ENCODE measurements around the gene EPHB2.
"Not testable (repeated sequence)": the region's sequence is repeated elsewhere in the genome, so short reads cannot be mapped to it uniquely, and the experiment has no call there.

EPHB2 gene

DNA sequence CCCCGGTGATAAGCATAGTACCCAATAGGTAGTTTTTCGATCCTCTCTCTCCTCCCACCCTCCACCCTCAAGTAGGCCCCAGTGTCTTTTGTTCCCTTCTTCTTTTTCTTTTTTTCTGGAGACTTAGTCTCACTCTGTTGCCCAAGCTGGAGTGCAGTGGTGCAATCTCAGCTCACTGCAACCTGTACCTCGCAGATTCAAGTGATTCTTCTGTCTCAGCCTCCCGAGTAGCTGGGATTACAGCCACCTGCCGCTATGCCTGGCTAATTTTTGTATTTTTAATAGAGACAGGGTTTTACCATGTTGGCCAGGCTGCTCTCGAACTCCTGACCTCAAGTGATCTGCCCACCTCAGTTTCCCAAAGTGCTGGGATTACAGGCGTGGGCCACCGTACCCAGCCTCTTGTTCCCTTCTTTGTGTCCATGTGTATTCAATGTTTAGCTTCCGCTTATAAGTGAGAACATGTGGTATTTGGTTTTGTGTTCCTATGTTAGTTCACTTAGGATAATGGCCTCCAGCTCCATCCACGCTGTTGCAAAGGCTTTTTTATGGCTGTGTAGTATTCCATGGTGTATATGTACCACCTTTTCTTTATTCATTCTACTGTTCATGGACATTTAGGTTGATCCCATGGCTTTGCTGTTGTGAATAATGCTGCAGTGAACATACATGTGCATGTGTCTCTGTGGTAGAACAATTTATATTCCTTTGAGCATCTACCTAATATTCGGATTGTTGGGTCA is 133.0 kb downstream of the EPHB2 start:
- DNase-seq = not testable (repeated sequence)

GRCh38 chr1:22844621-22845020 is 134.0 kb downstream of the EPHB2 start:
- DNase-seq = no peak

DNA sequence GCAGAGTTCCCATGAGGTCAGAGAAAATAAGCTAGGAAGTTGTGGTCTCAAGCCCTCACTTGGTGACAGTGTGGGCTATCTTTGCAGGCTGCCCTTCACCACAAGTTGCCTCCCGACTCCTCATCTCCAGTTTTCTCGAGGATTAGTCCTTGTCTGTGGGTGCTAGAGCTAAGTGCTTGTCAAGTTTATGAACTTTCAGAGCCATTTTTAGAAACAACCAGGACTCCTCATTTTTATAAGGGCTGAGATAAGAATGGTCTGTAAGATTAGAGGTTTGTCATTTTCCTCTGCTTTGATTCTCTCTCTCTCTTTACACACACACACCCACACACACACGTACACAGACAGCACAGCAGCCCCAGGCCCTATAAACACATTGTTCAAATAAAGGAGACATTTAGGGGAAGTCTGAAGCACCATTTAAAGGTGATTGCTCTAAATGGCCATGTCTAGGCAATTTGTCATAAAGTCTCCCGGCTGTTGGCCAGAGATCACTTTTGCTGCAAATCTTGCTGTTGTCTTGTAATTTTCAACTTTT is 134.8 kb downstream of the EPHB2 start:
- DNase-seq = no peak

DNA sequence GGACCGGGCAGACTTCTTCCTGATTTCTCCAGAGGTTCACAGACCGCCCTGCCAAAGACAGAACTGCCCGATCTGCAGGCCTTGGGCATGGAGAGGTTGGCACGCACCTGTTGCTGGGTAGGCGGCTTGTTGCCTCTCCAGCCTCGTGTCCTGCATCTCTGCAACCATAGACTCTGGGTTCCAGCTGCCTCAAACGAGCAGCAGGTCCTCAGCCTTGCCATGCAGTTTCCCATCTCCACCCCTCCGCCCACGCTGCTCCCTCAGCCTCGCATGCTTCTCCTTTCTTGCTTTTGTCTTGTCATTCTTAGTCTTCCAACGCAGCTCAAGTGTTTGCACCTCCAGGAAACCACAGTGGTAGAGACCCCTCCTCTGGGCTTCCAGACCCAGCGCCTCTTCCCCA is 135.8 kb downstream of the EPHB2 start:
- no peak for DNase-seq

DNA sequence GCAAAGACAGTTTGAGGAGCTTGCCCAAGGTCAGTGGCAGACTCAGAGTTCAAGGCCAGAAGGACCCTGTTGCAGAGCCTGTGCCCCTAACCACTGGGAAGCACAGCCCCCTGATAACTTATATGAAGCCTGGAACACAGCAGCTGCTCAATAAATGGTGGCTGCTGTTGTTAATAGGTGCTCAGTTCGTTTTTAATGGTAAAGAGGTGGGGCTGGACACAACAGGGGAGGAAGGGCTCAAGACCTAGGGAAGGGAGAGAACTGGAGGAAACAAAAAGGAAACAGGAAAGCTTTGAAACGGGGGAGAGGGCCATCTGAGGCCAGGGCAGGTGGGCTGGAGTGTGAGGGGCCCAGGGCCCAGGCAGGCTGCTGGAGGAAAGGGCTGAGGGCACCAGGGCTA is 136.6 kb downstream of the EPHB2 start:
- no peak for DNase-seq

- DNase-seq = no peak
Observed at GRCh38 chr1:22847709-22848108, 137.1 kb downstream of the EPHB2 start.

DNA sequence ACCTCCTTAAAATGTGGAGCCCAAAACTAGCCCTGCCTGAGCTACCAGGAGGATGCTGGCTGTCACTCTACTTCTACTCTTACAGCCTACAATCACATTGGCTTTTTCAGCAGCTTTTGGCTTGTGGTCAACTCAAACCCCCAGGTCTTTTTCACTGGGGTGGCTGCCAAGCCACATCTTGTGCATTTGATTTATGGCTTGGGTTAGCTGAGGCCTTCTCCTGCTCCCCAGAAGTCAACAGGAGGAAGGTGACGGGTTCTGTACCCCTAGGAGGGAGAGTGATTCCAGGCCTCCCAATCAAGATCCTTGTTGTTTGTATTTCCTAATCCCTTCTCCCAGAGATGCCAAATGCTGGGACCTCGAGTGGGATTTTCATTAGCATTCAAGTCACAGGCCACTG is 137.8 kb downstream of the EPHB2 start:
- DNase-seq = peak; percentile 16

- DNase-seq = no peak
Observed at GRCh38 chr1:22849770-22850169, 139.1 kb downstream of the EPHB2 start.

DNA sequence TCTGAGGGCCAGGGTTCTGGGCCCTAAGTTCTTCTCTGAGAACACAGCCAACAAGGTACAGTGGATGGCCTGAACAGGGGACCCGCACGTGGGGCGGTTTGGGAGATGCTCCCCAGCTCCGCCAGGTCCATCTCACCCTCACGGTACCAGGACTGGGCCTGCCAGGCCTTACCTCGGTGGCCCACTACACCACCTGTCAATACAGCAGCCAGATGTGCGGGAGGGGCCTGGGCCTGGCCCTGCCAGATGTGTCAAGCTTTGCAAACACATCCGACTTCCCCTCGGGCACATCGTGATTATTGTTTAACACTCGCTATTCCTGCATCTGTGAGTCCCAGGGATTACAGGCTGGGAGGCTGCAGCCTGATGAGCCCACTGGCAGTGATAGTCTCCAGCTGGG is 139.6 kb downstream of the EPHB2 start:
- DNase-seq = no peak

- no peak for DNase-seq
Observed at GRCh38 chr1:22850681-22851080, 140.0 kb downstream of the EPHB2 start.

GRCh38 chr1:22851517-22851916 is 140.9 kb downstream of the EPHB2 start:
- no peak for DNase-seq

DNA sequence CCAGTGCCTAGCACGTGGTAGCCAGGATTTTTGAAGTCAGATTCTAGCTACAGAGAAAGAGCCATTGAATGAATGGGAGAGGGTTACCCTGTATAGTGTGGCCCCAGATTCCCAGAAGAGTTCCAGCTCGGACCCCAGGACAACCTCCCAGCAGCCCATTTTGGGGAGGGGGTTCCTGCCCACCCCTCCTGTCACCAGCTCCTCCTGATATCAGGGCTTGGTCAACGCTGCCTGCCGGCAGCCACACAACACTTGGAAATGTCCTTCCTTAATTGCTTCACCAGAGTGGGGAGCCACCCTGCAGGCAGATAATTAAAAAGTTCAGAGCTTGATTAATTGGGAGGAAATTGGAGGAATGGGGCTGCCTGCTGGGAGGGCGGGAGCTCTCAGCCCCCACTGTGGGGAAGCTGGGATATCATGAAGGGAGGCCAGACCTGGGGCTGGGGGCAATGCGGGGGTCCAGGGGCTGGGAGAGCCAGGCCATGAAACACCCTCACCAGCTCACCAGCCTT is 141.6 kb downstream of the EPHB2 start:
- no peak for DNase-seq

- DNase-seq = no peak
Observed at GRCh38 chr1:22853651-22854185, 143.1 kb downstream of the EPHB2 start.

GRCh38 chr1:22854688-22855565 is 144.3 kb downstream of the EPHB2 start:
- no peak for DNase-seq

DNA sequence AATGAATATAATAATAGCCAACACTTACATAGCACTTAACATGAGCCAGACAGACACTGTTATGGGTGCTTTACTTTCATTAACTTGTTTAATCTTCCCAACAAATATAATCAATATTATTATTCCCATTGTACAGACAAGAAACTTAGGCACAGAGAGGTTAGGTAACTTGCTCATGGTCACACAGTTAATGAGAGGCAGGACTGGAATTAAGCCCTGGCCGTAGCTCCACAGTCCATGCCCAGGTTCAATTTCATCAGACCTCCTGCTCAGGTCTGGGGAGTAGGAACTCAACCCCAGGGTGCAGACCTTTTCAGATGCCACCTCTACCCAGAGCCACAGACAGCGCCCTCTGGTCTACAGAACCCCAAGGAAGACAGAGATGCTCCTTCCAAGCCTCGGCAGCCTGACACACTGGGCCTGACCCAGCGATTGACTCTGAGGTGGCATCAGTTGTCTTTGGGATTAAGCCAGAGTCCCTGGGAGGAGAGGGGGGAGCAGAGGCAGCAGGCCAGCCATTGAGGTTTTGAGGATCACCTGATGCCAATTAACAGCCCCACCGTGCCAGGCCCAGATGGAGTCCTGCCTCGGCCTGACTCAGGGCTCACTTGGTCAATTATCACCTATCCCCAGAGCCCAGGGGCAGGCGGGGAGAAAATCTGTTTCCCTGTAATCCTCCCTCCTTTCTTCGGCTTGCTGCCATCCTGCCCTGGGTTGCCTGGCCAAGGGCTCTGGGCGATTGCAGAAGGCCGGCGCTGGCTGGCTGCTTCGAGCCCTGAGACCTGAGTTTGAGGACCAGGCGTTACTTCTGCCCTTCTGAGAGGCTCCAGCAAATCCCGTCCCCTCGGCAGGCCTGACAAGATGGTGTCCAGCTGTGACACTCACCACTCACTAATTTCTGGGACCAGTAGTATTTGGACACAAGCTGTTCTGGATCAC is 145.3 kb downstream of the EPHB2 start:
- DNase-seq = peak; percentile 95

- DNase-seq = no peak
Observed at GRCh38 chr1:22857661-22858060, 147.0 kb downstream of the EPHB2 start.

DNA sequence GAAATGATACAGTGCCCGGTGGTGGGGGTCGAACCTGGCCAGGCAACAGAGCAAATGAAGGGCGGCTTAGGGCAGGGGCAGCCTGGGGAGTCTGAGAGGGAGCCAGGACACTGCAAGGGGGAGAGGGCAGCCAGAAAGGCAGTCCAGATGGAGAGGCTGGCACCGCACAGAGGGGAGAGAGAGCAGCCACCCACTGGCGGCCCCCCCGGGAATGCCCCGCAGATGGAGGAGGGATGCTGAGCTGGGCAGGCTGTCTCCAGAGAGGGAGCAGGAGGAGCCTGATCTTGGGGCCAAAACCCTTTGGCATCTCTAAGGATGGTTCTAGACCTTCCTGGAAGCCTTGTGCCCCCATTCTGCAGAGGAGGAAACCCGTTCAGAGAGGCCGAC is 149.8 kb downstream of the EPHB2 start:
- peak; percentile 61 for DNase-seq

GRCh38 chr1:22860883-22861385 is 150.3 kb downstream of the EPHB2 start:
- no peak for DNase-seq

- peak; percentile 36 for DNase-seq
Observed at GRCh38 chr1:22861764-22862440, 151.3 kb downstream of the EPHB2 start.

DNA sequence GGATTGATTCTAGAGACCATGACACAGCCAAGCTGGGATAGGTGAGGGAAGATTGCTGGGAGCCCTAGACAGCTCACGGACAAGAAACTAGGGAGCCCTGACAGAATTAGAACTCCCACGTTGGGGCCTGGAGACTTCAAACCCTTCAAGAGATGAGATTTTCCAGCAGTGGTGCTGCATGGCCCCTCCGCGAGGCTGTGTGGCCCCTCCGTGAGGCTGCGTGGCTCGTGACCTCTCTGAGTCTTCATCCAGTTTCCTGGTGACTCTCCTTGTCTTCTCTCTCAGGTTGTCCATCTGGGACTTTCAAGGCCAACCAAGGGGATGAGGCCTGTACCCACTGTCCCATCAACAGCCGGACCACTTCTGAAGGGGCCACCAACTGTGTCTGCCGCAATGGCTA is 152.1 kb downstream of the EPHB2 start:
- no peak for DNase-seq

DNA sequence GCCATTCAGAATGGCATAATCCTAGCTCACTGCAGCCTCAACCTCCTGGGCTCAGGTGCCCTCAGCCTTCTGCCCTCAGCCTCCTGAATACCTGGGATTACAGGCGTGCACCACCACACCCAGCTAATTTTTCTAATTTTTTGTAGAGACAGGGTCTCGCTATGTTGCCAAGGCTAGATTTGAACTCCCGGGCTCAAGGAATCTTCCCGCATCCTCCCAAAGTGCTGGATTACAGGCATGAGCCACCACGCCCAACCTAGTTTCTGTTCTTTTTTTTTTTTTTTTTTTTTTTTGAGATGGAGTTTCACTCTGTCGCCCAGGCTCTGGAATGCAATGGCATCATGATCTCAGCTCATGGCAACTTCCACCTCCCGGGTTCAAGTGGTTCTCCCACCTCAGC is 153.1 kb downstream of the EPHB2 start:
- no peak for DNase-seq

- DNase-seq = no peak
Observed at GRCh38 chr1:22864886-22865285, 154.2 kb downstream of the EPHB2 start.
